GM21786 (cell line): Measurements from ENCODE around the gene MARK3.
A peak's percentile ranks its signal among the peaks of the same experiment; 100 is the strongest.

Experiments
- ATAC-seq: cut with Tn5 transposase; IDR thresholded peaks from one replicate; pipeline ENCODE4 v1.9.1; 2021; ENCODE audit not compliant: unreplicated experiment

Gene MARK3

DNA sequence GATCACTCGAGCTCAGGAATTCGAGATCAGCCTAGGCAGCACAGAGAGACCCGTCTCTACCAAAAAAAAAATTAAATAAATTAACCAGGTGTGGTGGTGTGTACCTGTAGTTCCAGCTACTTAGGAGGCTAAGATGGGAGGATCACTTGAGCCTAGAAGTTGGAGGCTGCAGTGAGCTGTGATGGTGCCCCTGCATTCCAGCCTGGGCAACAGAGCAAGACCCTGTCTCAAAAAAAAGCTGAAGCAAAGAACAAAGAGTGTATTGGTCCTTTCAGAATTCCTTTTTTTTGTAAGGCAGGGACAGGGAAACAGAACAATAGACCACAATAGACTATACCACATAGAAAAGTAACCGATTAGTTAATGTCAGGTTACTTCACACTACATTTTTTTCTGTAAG, 47.4 kb downstream of the MARK3 start:
- no peak for ATAC-seq

DNA sequence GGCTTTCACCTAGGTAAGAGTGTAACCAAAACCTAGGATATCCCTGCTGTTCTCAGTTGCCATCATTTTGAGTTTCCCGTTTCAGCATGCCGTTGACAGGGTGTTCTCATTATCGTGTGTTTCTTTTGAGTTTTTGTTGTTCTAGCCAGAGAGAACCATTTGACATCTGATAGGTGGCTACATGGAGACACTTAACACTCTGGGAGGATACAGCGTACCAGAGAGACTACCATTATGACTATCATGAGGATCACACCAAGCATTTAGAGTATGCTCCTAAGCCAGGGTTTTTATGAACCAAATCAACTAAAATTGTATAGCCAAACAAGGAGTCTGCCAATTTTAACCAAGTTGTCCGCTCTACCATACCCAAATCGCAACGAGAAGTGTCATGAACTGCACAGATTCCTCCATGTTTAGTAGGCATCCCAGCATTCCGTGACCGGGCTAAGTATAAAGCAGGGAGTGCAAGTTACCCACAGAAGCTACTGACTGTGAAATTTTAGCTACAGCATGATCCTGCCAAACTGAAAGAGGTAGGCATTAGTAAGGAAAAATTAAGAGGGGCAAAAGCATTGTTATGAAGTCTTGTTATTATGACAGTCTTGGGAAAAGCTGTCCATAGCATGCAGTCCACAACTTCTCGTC, 48.8 kb downstream of the MARK3 start:
- no peak for ATAC-seq

DNA sequence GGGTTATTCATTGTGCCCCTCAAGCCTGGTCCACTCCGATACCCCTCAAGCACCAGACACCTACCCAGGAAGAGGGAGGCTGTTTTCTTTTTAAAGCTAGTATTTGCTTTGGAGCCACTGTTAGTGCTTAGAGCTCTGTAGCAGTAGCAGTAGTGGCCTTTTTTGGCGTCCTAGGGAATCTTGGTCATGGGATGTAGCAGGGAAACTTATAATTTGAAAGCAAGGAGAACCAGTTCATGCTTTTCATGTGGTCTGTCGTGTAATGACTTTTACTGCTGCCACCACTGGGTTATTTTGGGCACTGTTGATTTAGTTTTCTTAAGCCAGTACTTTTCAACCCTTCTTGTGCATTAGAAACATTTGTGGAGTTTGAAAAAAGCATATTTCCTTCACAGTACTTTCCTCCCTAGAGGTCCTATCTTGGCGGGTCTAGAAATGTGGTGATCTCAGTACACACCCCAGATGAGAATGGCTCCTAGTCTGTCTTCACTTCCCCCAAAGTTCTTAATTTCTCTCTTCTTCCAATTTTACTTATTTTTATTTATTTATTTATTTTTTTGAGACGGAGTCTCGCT, 49.7 kb downstream of the MARK3 start:
- no peak for ATAC-seq

DNA sequence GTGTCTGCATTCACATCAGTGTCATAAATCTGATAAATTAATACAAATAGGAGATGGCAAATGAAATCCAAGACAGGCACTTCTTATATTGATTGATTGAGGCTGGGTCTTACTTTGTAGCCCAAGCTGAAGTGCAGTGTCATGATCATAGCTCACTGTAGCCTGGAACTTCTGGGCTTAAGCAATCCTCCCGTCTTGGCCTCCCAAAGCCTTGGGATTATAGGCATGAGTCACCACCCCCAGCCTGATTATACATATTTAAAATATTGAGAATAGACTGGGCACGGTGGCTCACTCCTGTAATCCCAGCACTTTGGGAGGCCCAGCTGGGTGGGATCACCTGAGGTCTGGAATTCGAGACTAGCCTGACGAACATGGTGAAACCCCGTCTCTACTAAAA, 51.3 kb downstream of the MARK3 start:
- no peak for ATAC-seq

DNA sequence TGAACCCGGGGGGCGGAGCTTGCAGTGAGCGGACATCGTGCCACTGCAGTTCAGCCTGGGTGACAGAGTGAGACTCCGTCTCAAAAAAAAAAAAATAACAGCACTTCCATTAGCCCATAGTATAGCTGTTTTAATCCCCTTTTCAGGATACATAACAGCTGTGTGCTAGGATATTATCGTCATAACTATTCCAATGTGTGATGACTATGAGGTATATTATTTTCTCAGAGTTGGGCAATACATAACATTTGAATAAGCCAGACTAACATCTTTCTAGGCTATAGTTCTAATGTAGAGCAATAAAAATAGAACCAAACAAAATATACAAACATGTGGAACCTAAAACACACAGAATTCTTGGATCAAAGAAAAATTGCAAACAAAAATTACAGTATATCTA, 57.1 kb downstream of the MARK3 start:
- ATAC-seq, result no peak

DNA sequence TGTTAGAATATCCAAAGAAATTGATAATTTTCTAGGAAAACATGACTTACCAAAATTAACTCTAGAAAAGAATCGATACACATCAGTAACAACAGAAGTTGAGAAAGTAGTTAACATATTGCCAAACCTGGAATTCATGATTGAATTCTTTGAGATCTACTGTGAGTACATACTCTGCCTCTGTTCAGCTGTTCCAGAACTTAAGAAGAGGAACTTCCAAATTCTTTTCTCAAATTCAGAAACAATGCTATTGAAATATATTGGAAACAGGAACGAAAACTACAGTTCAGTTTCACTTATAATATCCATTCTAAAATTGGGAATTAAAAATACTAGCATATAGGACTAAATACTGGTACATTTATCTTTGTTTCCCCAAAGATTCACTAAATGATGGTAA, 57.9 kb downstream of the MARK3 start:
- ATAC-seq, result no peak

DNA sequence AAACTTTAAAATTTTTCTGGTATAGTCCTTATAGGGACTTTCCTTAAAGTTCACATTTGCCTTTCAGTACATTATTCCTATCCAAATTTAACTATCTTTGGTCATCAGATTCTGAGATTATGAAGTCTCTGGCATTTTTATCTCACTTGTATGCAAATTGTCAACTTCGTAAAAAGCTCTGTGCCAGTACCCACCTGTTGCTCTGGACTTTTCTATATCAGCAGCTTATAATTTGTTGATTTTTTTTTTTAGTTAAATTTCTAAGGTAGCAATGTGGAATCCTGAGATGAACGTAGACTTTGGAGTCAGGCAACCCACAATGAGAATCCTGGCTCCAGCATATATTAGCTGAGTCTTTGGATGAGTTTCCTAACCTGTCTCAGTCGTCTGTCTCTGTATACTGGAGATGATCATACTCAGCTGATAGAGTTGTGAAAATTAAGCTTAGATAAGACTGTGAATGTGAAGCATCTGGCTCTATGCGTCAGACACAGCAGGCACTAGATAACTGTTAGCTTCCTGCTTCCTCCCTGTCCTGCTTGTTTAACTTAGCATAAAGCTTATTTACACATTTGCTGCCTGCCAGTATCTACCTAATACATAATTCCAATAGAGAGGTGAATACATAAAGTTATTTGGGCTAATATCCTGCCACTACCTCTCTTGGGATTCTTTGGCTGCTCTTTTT, 59.8 kb downstream of the MARK3 start:
- no peak for ATAC-seq

DNA sequence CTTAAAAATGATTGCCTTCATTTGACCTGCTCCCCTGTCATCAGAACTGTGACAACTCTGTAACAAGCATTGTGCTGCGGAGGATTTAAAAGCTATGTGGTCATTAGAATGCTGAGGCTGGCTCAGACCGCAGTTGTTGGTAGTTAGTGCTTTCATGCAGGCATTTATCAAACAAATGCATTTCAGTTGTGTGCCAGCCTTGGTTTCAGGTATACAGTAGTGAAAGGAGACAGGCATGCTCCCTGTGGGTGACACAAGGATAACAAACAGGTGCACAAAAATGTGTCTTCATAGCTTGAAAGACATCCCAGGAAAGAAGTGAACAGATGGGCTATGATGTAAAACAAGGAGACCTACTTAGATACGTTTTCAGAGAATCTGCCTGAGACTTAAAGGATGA, 60.6 kb downstream of the MARK3 start:
- ATAC-seq, result no peak

DNA sequence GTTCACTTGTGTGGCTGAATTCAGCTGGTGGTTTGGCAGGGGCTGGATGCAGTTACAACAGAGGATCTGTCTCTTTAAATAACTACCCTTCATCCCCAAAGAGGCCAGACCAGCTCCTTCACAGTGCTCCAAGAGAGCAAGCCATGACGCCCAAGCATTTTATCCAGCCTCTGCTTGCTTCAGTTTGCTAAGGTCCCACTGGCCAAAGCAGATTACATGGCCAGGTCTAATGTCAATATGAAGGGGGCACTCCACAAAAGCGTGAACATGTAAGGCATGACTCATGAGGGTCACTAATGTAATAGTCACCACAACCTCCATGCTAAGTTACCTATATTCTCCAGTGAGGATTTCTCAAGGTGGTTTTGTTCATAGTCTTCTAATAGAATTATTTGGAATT, 62.9 kb downstream of the MARK3 start:
- no peak for ATAC-seq

DNA sequence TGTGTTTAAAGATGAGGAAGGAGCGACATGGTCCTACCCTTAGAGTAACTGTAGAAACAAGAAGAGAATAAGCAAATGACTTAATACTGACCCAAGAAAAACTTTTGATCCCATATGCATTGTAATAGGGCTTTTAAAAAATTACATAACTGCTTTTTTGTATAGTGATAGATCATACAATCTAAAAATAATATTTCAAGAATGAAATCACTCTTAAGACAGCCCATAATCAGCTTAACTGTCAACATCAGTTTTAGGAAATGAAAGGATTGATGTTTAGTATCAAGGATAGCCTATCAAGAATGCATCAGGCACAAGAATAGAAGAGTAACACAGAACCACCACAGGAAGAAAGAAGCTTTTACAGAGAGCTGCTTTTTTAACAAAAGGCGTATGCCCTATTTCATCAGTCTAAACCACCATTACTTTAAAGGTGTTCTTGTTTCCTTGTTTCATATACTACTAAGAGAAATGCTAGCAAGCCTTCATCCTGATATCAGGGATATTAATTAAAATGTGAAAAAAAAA, 64.5 kb downstream of the MARK3 start:
- no peak for ATAC-seq

DNA sequence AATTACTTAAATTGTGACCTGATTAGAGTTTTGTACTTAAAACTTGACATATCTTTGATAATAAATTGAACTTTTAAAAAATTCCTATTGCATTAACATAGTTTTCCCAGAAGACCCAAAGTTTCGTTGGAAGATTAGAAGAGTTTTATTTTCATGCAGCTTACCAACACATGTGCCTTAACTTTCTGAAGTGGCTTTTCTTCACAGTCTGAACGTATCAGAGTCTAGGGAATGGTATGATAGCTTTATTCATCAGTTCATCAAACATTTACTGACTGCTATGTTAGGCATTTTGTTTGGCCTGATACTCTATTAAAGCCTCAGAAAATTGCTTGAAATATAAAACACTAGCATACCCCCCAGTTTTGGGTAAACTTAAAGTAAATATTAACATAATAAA, 65.2 kb downstream of the MARK3 start:
- no peak for ATAC-seq

DNA sequence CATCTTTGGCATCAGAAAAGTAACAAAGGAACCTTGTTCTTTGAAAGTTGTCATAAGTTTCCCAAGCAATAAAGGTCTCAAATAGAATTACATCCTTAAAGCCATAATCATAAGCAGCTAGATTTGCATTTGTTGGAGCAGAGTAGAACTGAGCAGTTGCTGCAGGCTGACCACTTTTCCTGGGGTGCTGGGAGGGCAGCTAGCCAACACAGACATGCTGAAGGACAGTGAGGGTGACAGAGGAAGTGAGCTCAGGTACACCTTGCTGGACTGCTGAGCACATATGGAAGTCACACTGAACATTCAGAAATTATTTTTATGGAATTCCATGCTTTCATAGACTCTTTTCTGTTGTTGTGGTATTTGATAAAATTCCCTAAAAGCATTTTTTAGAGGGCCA, 66.2 kb downstream of the MARK3 start:
- no peak for ATAC-seq

DNA sequence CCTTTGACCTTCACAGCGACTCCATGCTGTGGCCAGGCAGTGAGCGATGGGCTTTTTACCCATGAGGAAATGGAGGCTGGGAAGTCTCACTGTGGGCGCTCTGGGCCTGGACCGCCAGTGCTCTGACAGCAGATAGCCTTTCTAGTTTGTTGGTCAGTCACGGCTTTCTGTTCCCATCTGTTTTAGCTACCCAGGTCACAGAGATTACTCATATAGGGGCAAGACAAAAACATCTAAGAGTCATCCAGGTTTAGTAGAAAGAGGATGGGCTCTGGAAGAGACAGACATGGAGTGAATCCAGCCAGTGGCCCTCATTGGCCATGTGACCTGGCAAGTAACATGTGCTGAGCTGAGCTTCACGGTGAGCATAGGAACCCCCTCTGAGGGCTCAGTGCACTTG, 68.6 kb downstream of the MARK3 start:
- ATAC-seq, result no peak

DNA sequence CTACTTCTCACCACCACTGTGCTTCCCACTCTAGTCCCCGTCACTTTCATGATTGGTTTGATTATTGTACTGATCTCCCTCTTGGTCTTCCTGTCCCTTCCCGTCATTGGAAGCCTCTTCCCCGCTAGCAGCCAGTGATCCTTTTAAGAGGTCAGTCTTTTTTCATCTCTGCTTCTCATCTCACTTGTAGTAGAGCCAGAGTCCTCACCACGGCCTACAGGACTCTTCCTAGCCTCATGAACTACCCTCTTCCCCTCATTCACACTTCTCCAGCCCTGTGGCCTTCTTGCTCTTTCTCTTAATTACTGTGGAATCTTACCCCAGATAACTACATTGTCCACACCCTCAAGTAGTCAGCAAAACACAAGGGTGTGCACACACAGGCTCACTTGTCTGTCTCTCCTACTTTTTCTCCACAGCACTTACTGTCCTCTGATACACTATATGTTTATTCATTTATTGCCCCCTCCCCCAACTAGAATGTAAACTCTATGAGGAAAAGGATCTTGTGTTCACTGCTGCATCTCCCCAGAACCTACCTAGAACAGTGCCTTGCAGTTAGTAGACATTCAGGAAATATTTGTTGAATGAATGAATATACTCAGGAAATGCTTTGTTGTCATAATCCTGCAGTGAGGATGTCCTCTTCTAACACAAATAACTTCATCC, 71.1 kb downstream of the MARK3 start:
- ATAC-seq, result no peak

DNA sequence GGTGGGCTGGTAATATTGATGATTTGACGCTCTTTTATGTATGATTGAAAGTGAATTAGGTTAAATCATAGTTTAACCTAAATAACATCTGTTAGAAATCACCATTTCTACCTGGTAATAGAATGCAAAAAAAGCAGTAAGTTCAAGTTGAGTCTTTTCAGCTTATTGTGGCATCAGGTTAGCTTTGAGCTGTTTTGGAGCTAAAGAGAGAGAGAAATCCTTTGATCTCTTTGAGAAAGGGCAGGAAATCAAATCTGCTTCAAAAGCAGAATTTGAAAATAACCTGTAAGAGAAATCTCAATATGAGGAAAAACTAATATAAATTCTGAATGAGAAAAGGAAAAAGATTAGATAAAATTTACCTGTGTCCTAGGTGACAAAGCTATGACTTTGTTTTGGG, 75.2 kb downstream of the MARK3 start:
- no peak for ATAC-seq

DNA sequence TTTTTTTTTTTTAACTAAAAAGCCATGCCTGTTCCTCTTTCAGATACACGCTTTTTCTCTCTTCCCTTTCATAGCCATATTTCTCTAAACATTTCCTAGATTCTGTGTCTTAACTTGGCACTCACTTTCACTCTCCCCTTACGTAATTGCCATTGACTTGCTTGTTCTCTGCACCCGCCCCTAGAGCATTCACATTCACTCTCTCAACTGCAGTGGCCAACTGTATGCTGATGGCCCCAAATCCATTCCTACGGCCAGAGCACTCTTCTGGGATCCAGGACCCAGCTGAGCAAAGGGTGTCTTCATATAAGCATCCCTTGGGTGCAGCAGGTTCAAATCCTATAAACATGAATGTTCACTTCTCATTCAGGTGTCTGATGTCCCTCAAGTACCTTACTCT, 77.9 kb downstream of the MARK3 start:
- ATAC-seq, result no peak

DNA sequence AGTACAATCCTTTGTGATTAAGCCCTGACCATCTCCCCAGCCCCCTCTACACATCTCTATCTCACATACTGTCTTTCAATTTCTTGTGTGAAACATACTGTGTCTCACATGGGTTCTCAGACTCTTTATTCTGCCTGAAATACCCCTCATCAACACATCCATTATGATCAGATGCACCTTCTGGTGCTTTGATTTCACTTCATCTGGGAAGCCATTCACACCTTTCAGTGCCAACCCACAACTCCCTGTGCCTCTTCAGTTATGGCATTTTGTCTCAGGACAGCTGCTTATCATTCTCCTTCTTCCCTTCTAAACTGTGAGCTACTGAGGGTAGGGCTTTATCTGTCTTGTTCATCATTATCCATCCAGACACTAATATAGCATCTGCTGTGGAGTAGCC, 78.6 kb downstream of the MARK3 start:
- ATAC-seq, result no peak

DNA sequence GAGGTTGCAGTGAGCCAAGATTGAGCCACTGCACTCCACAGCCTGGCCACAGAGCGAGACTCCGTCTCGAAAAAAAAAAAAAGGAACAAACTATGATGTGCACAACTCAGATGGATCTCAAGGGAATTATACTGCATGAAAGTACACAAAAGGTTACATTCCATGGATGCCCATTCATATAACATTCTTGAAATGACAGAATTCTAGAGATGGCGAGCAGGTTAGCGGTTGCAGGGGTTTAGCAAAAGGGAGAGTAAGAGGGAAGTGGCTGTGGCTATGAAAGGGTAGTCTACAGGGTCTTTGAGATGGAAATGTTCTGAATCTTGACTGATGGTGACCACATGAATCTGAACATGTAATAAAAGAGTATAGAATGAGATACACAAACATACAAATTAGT, 87.7 kb downstream of the MARK3 start:
- ATAC-seq, result no peak

DNA sequence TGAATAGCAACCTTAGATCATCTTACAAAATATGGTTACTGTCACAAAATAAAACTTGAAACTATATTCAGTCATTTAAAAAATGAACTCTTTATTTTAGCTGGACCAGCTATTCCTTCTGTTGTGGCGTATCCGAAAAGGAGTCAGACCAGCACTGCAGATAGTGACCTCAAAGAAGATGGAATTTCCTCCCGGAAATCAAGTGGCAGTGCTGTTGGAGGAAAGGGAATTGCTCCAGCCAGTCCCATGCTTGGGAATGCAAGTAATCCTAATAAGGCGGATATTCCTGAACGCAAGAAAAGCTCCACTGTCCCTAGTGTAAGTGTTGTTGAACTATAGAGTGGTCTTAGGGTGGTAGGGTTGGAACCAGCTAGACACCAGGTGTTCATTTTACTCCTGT, 89.7 kb downstream of the MARK3 start:
- ATAC-seq, result no peak

DNA sequence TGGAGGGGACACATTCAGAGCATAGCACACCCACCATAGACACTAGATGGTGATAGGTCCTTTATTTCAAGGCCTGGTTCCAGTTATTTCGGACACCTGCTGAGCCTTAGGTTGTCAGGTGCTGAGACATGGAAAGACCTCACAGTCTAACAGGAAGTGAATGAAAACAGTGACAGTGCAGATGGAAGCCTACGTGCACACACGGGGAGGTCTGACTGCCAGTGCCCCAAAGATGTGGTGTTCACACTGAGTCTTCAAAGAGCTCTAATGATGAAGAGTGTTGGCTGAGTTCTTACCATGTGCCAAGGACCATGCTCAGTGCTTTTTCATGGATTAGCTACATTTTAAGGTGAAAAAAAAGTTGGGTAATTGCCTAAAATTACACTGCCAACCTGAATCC, 90.8 kb downstream of the MARK3 start:
- ATAC-seq, result no peak

DNA sequence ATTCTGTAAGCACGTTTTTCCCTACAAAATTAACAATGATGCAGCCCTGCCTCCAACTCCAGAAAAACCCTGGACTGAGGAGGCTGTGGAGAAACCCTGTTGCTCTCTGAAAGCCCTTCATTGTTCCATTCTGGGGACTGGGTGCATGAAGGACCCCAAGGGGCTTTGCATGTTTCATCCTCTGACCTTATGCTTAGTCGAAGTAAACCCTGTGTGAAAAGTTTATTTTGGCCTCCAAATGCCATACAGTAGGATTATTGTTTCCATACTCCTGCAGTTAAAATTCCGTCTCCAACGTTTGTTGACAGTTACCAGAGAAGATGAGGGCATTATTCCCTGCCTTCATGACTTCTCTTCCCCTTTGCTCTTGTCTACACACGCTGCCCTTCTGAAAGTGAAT, 91.4 kb downstream of the MARK3 start:
- no peak for ATAC-seq

DNA sequence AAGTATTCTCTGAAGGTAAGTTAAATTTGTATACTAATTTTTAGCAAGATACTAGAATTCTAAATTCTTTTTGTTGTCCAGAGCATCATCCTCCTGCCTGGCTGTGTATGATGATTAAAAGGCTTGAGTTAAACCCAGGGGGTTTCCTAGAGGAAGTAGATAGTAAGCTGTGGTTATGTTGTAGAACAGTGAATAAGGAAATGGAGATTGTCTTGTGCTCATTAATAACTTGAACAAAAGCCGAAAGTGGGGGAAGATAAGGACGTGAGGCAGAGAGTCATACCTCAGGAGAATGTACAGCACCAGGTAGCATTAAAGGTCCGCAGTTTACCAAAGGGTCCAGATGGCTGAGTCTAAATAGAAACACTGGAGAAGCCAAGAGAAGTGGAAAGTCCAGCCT, 95.4 kb downstream of the MARK3 start:
- ATAC-seq, result peak; percentile 78
